HepG2 (cell line): ENCODE results near the gene SP7. TPM values are rescaled to one million over a fixed set of nuclear protein-coding genes. Genes with fewer than 3 reads are reported as not detected.

ENCODE experiments used
- ATAC-seq: fragments of 200-7000 bp; cut with Tn5 transposase; 3 replicates; pipeline ENCODE4 v1.9.1; 2020; ENCODE audit warnings: mild to moderate bottlenecking, moderate library complexity
- BruUV-seq: library from RNA; stranded (reverse); fragments of 400-500 nt; replicated peaks from 2 replicates; lab custom pipeline; 2021; lab: Mats Ljungman, UMichigan
- CTCF ChIA-PET: fragments of 300-600 bp; formaldehyde crosslinking; extraction: SDS; loops from one replicate; lab custom pipeline; 2021; ENCODE audit warnings: low total read pairs, inconsistent platforms, low intra/inter-chr PET ratio; lab: Yijun Ruan, JAX
- POLR2A ChIA-PET: fragments of 350-600 bp; sonication (Branson Sonifier 250); formaldehyde crosslinking; loops from one replicate; lab custom pipeline; 2020; ENCODE audit warnings: antibody characterized with exemption, inconsistent platforms; lab: Yijun Ruan, JAX
- DNase-seq: peaks from one replicate; pipeline ENCODE4 v3.0.0-alpha.2; 2015; ENCODE audit warnings: low spot score
- FAIRE-seq: peaks from 3 replicates; lab custom pipeline; 2011; peaks lifted over from hg19 to GRCh38; lab: Jason Lieb, UNC
- H2AFZ ChIP-seq: one replicate; pipeline ENCODE4 v1.6.1; 2011; ENCODE audit warnings: low read length, inconsistent platforms
- H3K27ac ChIP-seq: fragments of 300-600 bp; 3 replicates; pipeline ENCODE4 v1.8.0; 2011; ENCODE audit warnings: mixed run types, mild to moderate bottlenecking, mixed read lengths, low read length, inconsistent platforms; ENCODE audit not compliant: insufficient read depth; ENCODE audit errors: extremely low read length
- H3K27me3 ChIP-seq, 2 experiments: fragments of 200-600 bp in 1 of 2; 2 replicates in 1 of 2; 3 replicates in 1 of 2; pipeline versions ENCODE4 v1.6.0 to v1.8.0; 2011; ENCODE audit warnings: low read length in 2 of 2, mild to moderate bottlenecking in 2 of 2, moderate library complexity in 2 of 2, inconsistent platforms in 1 of 2; ENCODE audit not compliant: insufficient read depth in 2 of 2, control insufficient read depth in 1 of 2
- H3K36me3 ChIP-seq, 2 experiments: fragments of 200-600 bp in 1 of 2; replicated peaks in 1 of 2; 2 replicates in 1 of 2; 3 replicates in 1 of 2; pipeline versions ENCODE4 v1.5.1 to v1.8.0; 2011; ENCODE audit warnings: low read length in 2 of 2, inconsistent platforms in 1 of 2; ENCODE audit not compliant: insufficient read depth in 2 of 2, control insufficient read depth in 1 of 2
- H3K4me1 ChIP-seq: 2 replicates; pipeline ENCODE4 v1.5.1; 2012; ENCODE audit warnings: low read length, inconsistent platforms; ENCODE audit not compliant: insufficient read depth
- H3K4me2 ChIP-seq: 2 replicates; pipeline ENCODE4 v1.6.0; 2011; ENCODE audit warnings: low read depth, low read length, inconsistent platforms
- H3K4me3 ChIP-seq, 3 experiments: fragments of 200-600 bp in 1 of 3; sonication (generic), shearing (Covaris generic) in 1 of 3; replicated peaks in 1 of 3; 2 replicates each; pipeline ENCODE4 v1.5.1; 2011 to 2016; ENCODE audit warnings: low read length in 3 of 3, inconsistent platforms in 2 of 3, low read depth in 2 of 3, mild to moderate bottlenecking in 2 of 3, control low read depth in 1 of 3, mixed read lengths in 1 of 3; ENCODE audit not compliant: insufficient read depth in 1 of 3
- H3K79me2 ChIP-seq: one replicate; pipeline ENCODE4 v1.6.1; 2011; ENCODE audit warnings: low read length, inconsistent platforms; ENCODE audit not compliant: insufficient read depth
- H3K9ac ChIP-seq: 2 replicates; pipeline ENCODE4 v1.6.0; 2011; ENCODE audit warnings: mild to moderate bottlenecking, low read depth, low read length, inconsistent platforms; ENCODE audit not compliant: insufficient read depth
- H3K9me3 ChIP-seq: 2 replicates; pipeline ENCODE4 v1.5.1; 2012; ENCODE audit warnings: mild to moderate bottlenecking, low read length
- H4K20me1 ChIP-seq: 2 replicates; pipeline ENCODE4 v1.6.0; 2011; ENCODE audit warnings: inconsistent platforms, mild to moderate bottlenecking, low read length, moderate library complexity; ENCODE audit not compliant: insufficient read depth
- HMGA1 ChIP-seq: sonication (generic); formaldehyde crosslinking; conservative IDR thresholded peaks from 2 replicates; pipeline ENCODE4 v1.4.0; 2020; ENCODE audit warnings: missing genetic modification reagents
- KIAA2018 ChIP-seq: sonication (generic); formaldehyde crosslinking; IDR thresholded peaks from 2 replicates; pipeline ENCODE4 v1.5.0; 2020; ENCODE audit warnings: mild to moderate bottlenecking, missing genetic modification reagents, borderline replicate concordance
- NFE2L2 ChIP-seq: fragments of 150-350 bp; IDR thresholded peaks from 2 replicates; pipeline ENCODE4 v1.6.1; 2014; ENCODE audit warnings: low read length
- PCBP1 ChIP-seq: fragments of 200-400 bp; formaldehyde crosslinking; IDR thresholded peaks from 2 replicates; pipeline ENCODE4 v1.6.1; 2017; ENCODE audit warnings: mild to moderate bottlenecking, low read depth, low read length, borderline replicate concordance
- RNF219 ChIP-seq: sonication (generic); formaldehyde crosslinking; IDR thresholded peaks from 2 replicates; pipeline ENCODE4 v1.5.0; 2020; ENCODE audit warnings: mild to moderate bottlenecking, missing genetic modification reagents
- ZBTB42 ChIP-seq: sonication (generic); formaldehyde crosslinking; IDR thresholded peaks from 2 replicates; pipeline ENCODE4 v1.5.0; 2020; ENCODE audit warnings: mild to moderate bottlenecking, missing genetic modification reagents
- ZNF512B ChIP-seq: sonication (generic); formaldehyde crosslinking; IDR thresholded peaks from 2 replicates; pipeline ENCODE4 v1.5.1; 2020; ENCODE audit warnings: missing genetic modification reagents, mild to moderate bottlenecking, borderline replicate concordance
- ZNF788 ChIP-seq: sonication (generic); formaldehyde crosslinking; IDR thresholded peaks from 2 replicates; pipeline ENCODE4 v1.5.0; 2020; ENCODE audit warnings: mild to moderate bottlenecking, missing genetic modification reagents, borderline replicate concordance
- ZNF850 ChIP-seq: sonication (generic); formaldehyde crosslinking; conservative IDR thresholded peaks from 2 replicates; pipeline ENCODE4 v1.9.0; 2021; ENCODE audit warnings: mild to moderate bottlenecking, missing genetic modification reagents
- WGBS: methylation state at CpG from one replicate; pipeline ENCODE4 v1.1.6; 2017; ENCODE audit warnings: low lambda C conversion rate; 5-methylcytosine and 5-hydroxymethylcytosine counted together
- in situ Hi-C: cut with HindIII; loops from 2 replicates; pipeline ENCODE4 v1.10.0; 2017; ENCODE audit warnings: low pct_unique_long_range_greater_than_20kb; ENCODE audit not compliant: extremely low pct_ligation_motif_present
- intact Hi-C: fragments of 100-400 bp; cut with micrococcal nuclease; formaldehyde crosslinking; loops from one replicate; pipeline ENCODE4 v1.10.0; 2022; ENCODE audit not compliant: unreplicated experiment
- polyA plus RNA-seq, 8 experiments: library from polyadenylated mRNA; depleted of rRNA in 3 of 8; stranded (reverse) in 7 of 8; unstranded in 1 of 8; fragments of >200 nt; fragmentation: Illumina TruSeq in 4 of 8; extraction: Trizol in 4 of 8; gene quantifications; 2 replicates each; pipeline versions ENCODE4 v1.2.1 to v1.2.3, GENCODE V29; 2011 to 2016; ENCODE audit warnings: low read depth in 4 of 8, missing spikeins in 1 of 8, mixed read lengths in 1 of 8; ENCODE audit not compliant: insufficient read depth in 1 of 8
- total RNA-seq, 5 experiments: library from RNA; depleted of rRNA; stranded (reverse); fragments of >200 nt; fragmentation: Illumina TruSeq; extraction: Trizol; gene quantifications; 2 replicates each; pipeline ENCODE4 v1.2.3, GENCODE V29; 2016; ENCODE audit warnings: low read depth in 1 of 5
- TF ChIP-seq, protein P1 (sequence below): sonication (generic); IDR thresholded peaks from 2 replicates; pipeline ENCODE4 v1.6.1; 2016; ENCODE audit warnings: low read depth, borderline replicate concordance

The SP7 gene
- total and polyA plus RNA-seq, 2 of the 13 experiments (the other 11 are each of a cell fraction or from before 2014, with no cell fraction given): not detected

DNA sequence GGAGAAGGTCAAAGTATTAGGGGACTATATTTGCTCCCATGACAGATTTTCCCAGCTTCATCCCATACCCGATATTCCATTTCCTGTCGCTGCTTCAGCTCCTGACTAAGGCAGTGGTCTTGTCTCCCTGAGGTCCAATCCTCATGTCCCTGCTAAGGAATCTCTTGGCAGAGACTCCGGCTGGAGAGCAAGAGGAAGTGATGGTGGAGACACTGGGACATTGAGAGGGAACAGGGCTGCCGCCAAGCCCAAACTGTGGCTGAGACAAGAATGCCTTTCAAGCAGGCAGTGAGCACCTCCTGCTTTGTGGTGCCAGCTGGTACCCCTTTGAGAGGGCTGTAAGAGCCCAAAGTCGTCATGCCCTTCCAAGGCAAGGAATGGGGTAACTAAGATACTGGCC lies 5.5 kb downstream of the SP7 start:
- H3K9ac ChIP-seq: no peak overlapping the region
- no peaks in the 10 kb centered on the region for H3K9me3 ChIP-seq
- no peak overlapping the region for H2AFZ ChIP-seq
- H3K4me1 ChIP-seq: peaks cover 16% of the 10 kb centered on the region
- no peaks in the 10 kb centered on the region for H3K79me2 ChIP-seq
- WGBS: 72% methylated on average over 3 of the region's 5 CpGs
- DNase-seq (no peak), FAIRE-seq (no peak), ATAC-seq (no peak)
- H3K27me3 ChIP-seq: peaks cover 11 to 50% of the 10 kb centered on the region in 2 experiments; a peak in 4 of 5 replicates
- no peaks in the 10 kb centered on the region for H3K36me3 ChIP-seq
- ChIA-PET CTCF (no interaction called here), POLR2A (interaction anchor here (1.1 to 1.3 kb wide), 2 partner anchors 10 to 171 kb away, joined by 3 to 7 read pairs; partner anchors contain the start of gene TARBP2)
- intact Hi-C loops (no loop called here), in situ Hi-C loops (no loop called here)
- no peak overlapping the region for H3K4me2 ChIP-seq
- no TSS peak for BruUV-seq
- no peak overlapping the region for H3K27ac ChIP-seq
- H3K4me3 ChIP-seq: no peak overlapping the region
- H4K20me1 ChIP-seq: no peaks in the 10 kb centered on the region
- TF ChIP-seq ZBTB42 (CRISPR knock-in tag) (no peak), RNF219 (CRISPR knock-in tag) (no peak), ZNF788 (CRISPR knock-in tag) (no peak), HMGA1 (no peak), ZNF512B (CRISPR knock-in tag) (no peak), ZNF850 (CRISPR knock-in tag) (no peak), PCBP1 (no peak), KIAA2018 (CRISPR knock-in tag) (no peak), NFE2L2 (no peak)
- TF ChIP-seq, protein P1, sequence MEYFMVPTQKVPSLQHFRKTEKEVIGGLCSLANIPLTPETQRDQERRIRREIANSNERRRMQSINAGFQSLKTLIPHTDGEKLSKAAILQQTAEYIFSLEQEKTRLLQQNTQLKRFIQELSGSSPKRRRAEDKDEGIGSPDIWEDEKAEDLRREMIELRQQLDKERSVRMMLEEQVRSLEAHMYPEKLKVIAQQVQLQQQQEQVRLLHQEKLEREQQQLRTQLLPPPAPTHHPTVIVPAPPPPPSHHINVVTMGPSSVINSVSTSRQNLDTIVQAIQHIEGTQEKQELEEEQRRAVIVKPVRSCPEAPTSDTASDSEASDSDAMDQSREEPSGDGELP: no peak
